Esophagus squamous epithelium (tissue), 4 donors: ENCODE data around the gene N4BP3.

Experiments
- POLR2A ChIP-seq, 4 donors: fragments of 450-650 bp; IDR thresholded peaks; one replicate each; pipeline ENCODE4 v1.6.1; 2017; ENCODE audit warnings: antibody characterized with exemption in 4 of 4, mild to moderate bottlenecking in 4 of 4, moderate library complexity in 3 of 4
- TF ChIP-seq, protein P1 (sequence below), 6 experiments: fragments of 450-650 bp in 4 of 6; fragments of 200-600 bp in 2 of 6; sonication (generic) in 2 of 6; IDR thresholded peaks; one replicate each; pipeline ENCODE4 v1.5.1; 2016 to 2019; ENCODE audit warnings: antibody characterized with exemption in 6 of 6, mild to moderate bottlenecking in 4 of 6, moderate library complexity in 4 of 6

DNA sequence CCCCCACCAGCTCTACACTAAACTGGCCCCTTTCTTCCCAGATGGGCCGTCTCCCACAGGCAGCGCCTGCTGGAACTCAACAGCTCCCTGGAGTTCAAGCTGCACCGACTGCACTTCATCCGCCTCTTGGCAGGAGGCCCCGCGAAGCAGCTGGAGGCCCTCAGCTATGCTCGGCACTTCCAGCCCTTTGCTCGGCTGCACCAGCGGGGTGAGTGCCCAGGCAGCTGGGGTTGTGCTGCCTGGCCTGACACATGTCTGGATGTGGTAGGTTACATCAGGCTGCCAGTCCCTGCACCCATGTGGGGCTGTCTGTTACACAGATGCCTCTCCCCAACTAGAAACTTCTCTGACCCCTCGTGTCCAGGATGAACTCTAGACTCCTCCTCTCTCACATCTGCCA, 30.6 kb downstream of the N4BP3 start:
- no peak for TF ChIP-seq POLR2A (IDR thresholded peaks at IDR 0.05)
- TF ChIP-seq, protein P1, sequence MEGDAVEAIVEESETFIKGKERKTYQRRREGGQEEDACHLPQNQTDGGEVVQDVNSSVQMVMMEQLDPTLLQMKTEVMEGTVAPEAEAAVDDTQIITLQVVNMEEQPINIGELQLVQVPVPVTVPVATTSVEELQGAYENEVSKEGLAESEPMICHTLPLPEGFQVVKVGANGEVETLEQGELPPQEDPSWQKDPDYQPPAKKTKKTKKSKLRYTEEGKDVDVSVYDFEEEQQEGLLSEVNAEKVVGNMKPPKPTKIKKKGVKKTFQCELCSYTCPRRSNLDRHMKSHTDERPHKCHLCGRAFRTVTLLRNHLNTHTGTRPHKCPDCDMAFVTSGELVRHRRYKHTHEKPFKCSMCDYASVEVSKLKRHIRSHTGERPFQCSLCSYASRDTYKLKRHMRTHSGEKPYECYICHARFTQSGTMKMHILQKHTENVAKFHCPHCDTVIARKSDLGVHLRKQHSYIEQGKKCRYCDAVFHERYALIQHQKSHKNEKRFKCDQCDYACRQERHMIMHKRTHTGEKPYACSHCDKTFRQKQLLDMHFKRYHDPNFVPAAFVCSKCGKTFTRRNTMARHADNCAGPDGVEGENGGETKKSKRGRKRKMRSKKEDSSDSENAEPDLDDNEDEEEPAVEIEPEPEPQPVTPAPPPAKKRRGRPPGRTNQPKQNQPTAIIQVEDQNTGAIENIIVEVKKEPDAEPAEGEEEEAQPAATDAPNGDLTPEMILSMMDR (IDR thresholded peaks at IDR 0.05), result no peak
